Loucy (cell line): ENCODE data around the gene CCDC146.

Experiments
- H2AFZ ChIP-seq: fragments of 200-600 bp; sonication (generic); 2 replicates; pipeline ENCODE4 v1.6.0; 2016; ENCODE audit warnings: antibody characterized with exemption, mild to moderate bottlenecking, low read length, moderate library complexity
- H3F3A ChIP-seq: fragments of 200-600 bp; 2 replicates; pipeline ENCODE4 v1.6.0; 2016; ENCODE audit warnings: antibody characterized with exemption, low read depth, mild to moderate bottlenecking
- H3K27me3 ChIP-seq: fragments of 200-600 bp; sonication (generic); 2 replicates; pipeline ENCODE4 v1.6.1; 2014; ENCODE audit warnings: low read length, mild to moderate bottlenecking; ENCODE audit not compliant: insufficient read depth, poor library complexity, severe bottlenecking
- H3K36me3 ChIP-seq: fragments of 200-600 bp; sonication (generic); 2 replicates; pipeline ENCODE4 v1.6.1; 2016; ENCODE audit warnings: low read length; ENCODE audit not compliant: insufficient read depth
- H3K4me1 ChIP-seq: fragments of 200-600 bp; sonication (generic); 2 replicates; pipeline ENCODE4 v1.5.1; 2014; ENCODE audit warnings: low read length, mild to moderate bottlenecking; ENCODE audit not compliant: insufficient read depth, poor library complexity, severe bottlenecking
- H3K4me2 ChIP-seq: fragments of 200-600 bp; sonication (generic); 2 replicates; pipeline ENCODE4 v1.6.0; 2014; ENCODE audit warnings: antibody characterized with exemption, low read length, low read depth, mild to moderate bottlenecking; ENCODE audit not compliant: poor library complexity, severe bottlenecking
- H3K4me3 ChIP-seq: fragments of 200-600 bp; sonication (generic); 2 replicates; pipeline ENCODE4 v1.5.1; 2014; ENCODE audit warnings: low read length, mild to moderate bottlenecking, mixed read lengths; ENCODE audit not compliant: poor library complexity, severe bottlenecking
- H3K79me2 ChIP-seq: fragments of 200-600 bp; sonication (generic); 2 replicates; pipeline ENCODE4 v1.6.1; 2014; ENCODE audit warnings: low read length; ENCODE audit not compliant: insufficient read depth
- H3K9ac ChIP-seq: fragments of 200-600 bp; sonication (generic); 2 replicates; pipeline ENCODE4 v1.6.0; 2014; ENCODE audit warnings: mild to moderate bottlenecking, low read depth, low read length, moderate library complexity; ENCODE audit not compliant: poor library complexity, severe bottlenecking
- H3K9me2 ChIP-seq: fragments of 200-600 bp; sonication (generic); replicated peaks from 2 replicates; pipeline ENCODE4 v1.6.1; 2016; ENCODE audit warnings: low read depth, low read length, mixed read lengths
- H3K9me3 ChIP-seq: fragments of 200-600 bp; sonication (generic); 2 replicates; pipeline ENCODE4 v1.6.1; 2014; ENCODE audit warnings: mild to moderate bottlenecking, antibody characterized with exemption, low read length, low read depth; ENCODE audit not compliant: insufficient read depth
- H4K20me1 ChIP-seq: fragments of 200-600 bp; sonication (generic); 2 replicates; pipeline ENCODE4 v1.6.0; 2014; ENCODE audit warnings: antibody characterized with exemption, low read length, mild to moderate bottlenecking; ENCODE audit not compliant: insufficient read depth, poor library complexity, severe bottlenecking
- CTCF ChIP-seq: fragments of 200-600 bp; sonication (generic); conservative IDR thresholded peaks from 2 replicates; pipeline ENCODE4 v1.5.1; 2014; ENCODE audit warnings: mild to moderate bottlenecking, antibody characterized with exemption, low read length
- EZH2phosphoT487 ChIP-seq: fragments of 200-600 bp; IDR thresholded peaks from 2 replicates; pipeline ENCODE4 v1.6.1; 2018; ENCODE audit warnings: antibody characterized with exemption, mild to moderate bottlenecking, moderate library complexity, borderline replicate concordance

The CCDC146 gene

GRCh38 chr7:77308792-77309191, 186.4 kb downstream of the CCDC146 start:
- no peaks in the 10 kb centered on the region for H3K27me3 ChIP-seq
- H3K4me2 ChIP-seq, result no peak overlapping the region
- H2AFZ ChIP-seq, result no peak overlapping the region
- no peak overlapping the region for H3K4me3 ChIP-seq
- H4K20me1 ChIP-seq, result no peaks in the 10 kb centered on the region
- no peak for TF ChIP-seq EZH2phosphoT487
- no peak for TF ChIP-seq CTCF
- H3F3A ChIP-seq, result no peaks in the 10 kb centered on the region
- H3K79me2 ChIP-seq, result no peaks in the 10 kb centered on the region
- no peaks in the 10 kb centered on the region for H3K4me1 ChIP-seq
- H3K9me3 ChIP-seq, result no peaks in the 10 kb centered on the region
- H3K9ac ChIP-seq, result no peak overlapping the region
- no peaks in the 10 kb centered on the region for H3K36me3 ChIP-seq
- H3K9me2 ChIP-seq, result no peaks in the 10 kb centered on the region

GRCh38 chr7:77309714-77310220, 187.4 kb downstream of the CCDC146 start:
- Histone ChIP-seq H3K36me3 (no peaks in the 10 kb centered on the region), H3K79me2 (no peaks in the 10 kb centered on the region), H3K9me3 (no peaks in the 10 kb centered on the region), H3K9ac (no peak overlapping the region), H2AFZ (no peak overlapping the region), H4K20me1 (no peaks in the 10 kb centered on the region), H3K4me1 (no peaks in the 10 kb centered on the region), H3K4me3 (no peak overlapping the region), H3K4me2 (no peak overlapping the region), H3K9me2 (no peaks in the 10 kb centered on the region), H3F3A (no peaks in the 10 kb centered on the region), H3K27me3 (no peaks in the 10 kb centered on the region)
- no peak for TF ChIP-seq EZH2phosphoT487
- TF ChIP-seq CTCF, result no peak

GRCh38 chr7:77310982-77311381, 188.6 kb downstream of the CCDC146 start:
- Histone ChIP-seq H3K79me2 (no peaks in the 10 kb centered on the region), H4K20me1 (no peaks in the 10 kb centered on the region), H3K4me3 (no peak overlapping the region), H3K4me2 (no peak overlapping the region), H3F3A (no peaks in the 10 kb centered on the region), H3K4me1 (no peaks in the 10 kb centered on the region), H3K36me3 (no peaks in the 10 kb centered on the region), H2AFZ (no peak overlapping the region), H3K9me3 (no peaks in the 10 kb centered on the region), H3K9ac (no peak overlapping the region), H3K27me3 (no peaks in the 10 kb centered on the region), H3K9me2 (no peaks in the 10 kb centered on the region)
- TF ChIP-seq CTCF, result no peak
- no peak for TF ChIP-seq EZH2phosphoT487
